Fibroblast of villous mesenchyme (primary cell): Measurements from ENCODE around the gene WBP1L. TPM values are rescaled to one million over a fixed set of nuclear protein-coding genes. Genes with fewer than 3 reads are reported as not detected.
"Not testable (repeated sequence)": the region's sequence is repeated elsewhere in the genome, so short reads cannot be mapped to it uniquely, and the experiment has no call there.

Experiments used
- DNase-seq: peaks from one replicate; pipeline ENCODE4 v3.0.0-alpha.2; 2010; ENCODE audit warnings: low read depth
- H3K4me3 ChIP-seq: 2 replicates; pipeline ENCODE4 v1.5.1; 2011; ENCODE audit warnings: low read depth, mild to moderate bottlenecking, low read length
- CTCF ChIP-seq: IDR thresholded peaks from 2 replicates; pipeline ENCODE4 v1.5.1; 2012; ENCODE audit warnings: low read depth, mild to moderate bottlenecking, low read length; ENCODE audit not compliant: insufficient read depth
- total RNA-seq: library from RNA; depleted of rRNA; stranded (reverse); fragments of >200 nt; gene quantifications from 2 replicates; pipeline ENCODE4 v1.2.3, GENCODE V29; 2012

WBP1L gene
- total RNA-seq, 1 donor: 40.6 TPM

- DNase-seq: no peak
- no peak overlapping the region for H3K4me3 ChIP-seq
- no peak for TF ChIP-seq CTCF
These were observed 13.6 kb downstream of the WBP1L start for GRCh38 chr10:102757323-102757722.

GRCh38 chr10:102758240-102758932 is 14.6 kb downstream of the WBP1L start:
- TF ChIP-seq CTCF: no peak
- no peak for DNase-seq
- peak overlapping the region; percentile 23 for H3K4me3 ChIP-seq

GRCh38 chr10:102758933-102759262 is 15.2 kb downstream of the WBP1L start:
- H3K4me3 ChIP-seq, DNase-seq: not testable (repeated sequence)

GRCh38 chr10:102759497-102760210 is 15.9 kb downstream of the WBP1L start:
- no peak overlapping the region for H3K4me3 ChIP-seq
- TF ChIP-seq CTCF: no peak
- DNase-seq: no peak

GRCh38 chr10:102761981-102762380 is 18.2 kb downstream of the WBP1L start:
- no peak overlapping the region for H3K4me3 ChIP-seq
- TF ChIP-seq CTCF: no peak
- DNase-seq: no peak

GRCh38 chr10:102762401-102763015 is 18.8 kb downstream of the WBP1L start:
- no peak overlapping the region for H3K4me3 ChIP-seq
- no peak for DNase-seq
- TF ChIP-seq CTCF: no peak

- TF ChIP-seq CTCF: no peak
- H3K4me3 ChIP-seq: no peak overlapping the region
- no peak for DNase-seq
These were observed 19.4 kb downstream of the WBP1L start for GRCh38 chr10:102763037-102763607.
